HepG2 (cell line): ENCODE measurements around the gene ITIH3. TPM values are rescaled to one million over a fixed set of nuclear protein-coding genes. Genes with fewer than 3 reads are reported as not detected.

Experiments used
- ARHGAP35 ChIP-seq: sonication (generic); formaldehyde crosslinking; IDR thresholded peaks from 2 replicates; pipeline ENCODE4 v1.9.0; 2022; ENCODE audit warnings: mild to moderate bottlenecking, inconsistent platforms, moderate library complexity, missing genetic modification reagents, borderline replicate concordance
- CC2D1A ChIP-seq: sonication (generic); formaldehyde crosslinking; IDR thresholded peaks from 2 replicates; pipeline ENCODE4 v1.8.1; 2023; ENCODE audit warnings: mild to moderate bottlenecking, missing genetic modification reagents
- FOXK1 ChIP-seq: sonication (generic); formaldehyde crosslinking; IDR thresholded peaks from 2 replicates; pipeline ENCODE4 v1.4.0; 2020; ENCODE audit warnings: low read depth, missing genetic modification reagents, borderline replicate concordance
- GFI1 ChIP-seq: sonication (generic); formaldehyde crosslinking; IDR thresholded peaks from 2 replicates; pipeline ENCODE4 v1.5.0; 2020; ENCODE audit warnings: missing genetic modification reagents, mild to moderate bottlenecking, borderline replicate concordance
- HDAC2 ChIP-seq: sonication (generic); formaldehyde crosslinking; IDR thresholded peaks from 2 replicates; pipeline ENCODE4 v1.4.0; 2020; ENCODE audit warnings: missing genetic modification reagents
- MAF1 ChIP-seq: sonication (generic); formaldehyde crosslinking; IDR thresholded peaks from 2 replicates; pipeline ENCODE4 v1.5.0; 2020; ENCODE audit warnings: missing genetic modification reagents, borderline replicate concordance
- MYC ChIP-seq: sonication (generic); formaldehyde crosslinking; IDR thresholded peaks from 2 replicates; pipeline ENCODE4 v1.9.0; 2021; ENCODE audit warnings: missing genetic modification reagents, borderline replicate concordance
- PHF21A ChIP-seq: sonication (generic); formaldehyde crosslinking; IDR thresholded peaks from 2 replicates; pipeline ENCODE4 v1.5.0; 2020; ENCODE audit warnings: mild to moderate bottlenecking, missing genetic modification reagents
- POGZ ChIP-seq: sonication (generic); formaldehyde crosslinking; IDR thresholded peaks from 2 replicates; pipeline ENCODE4 v1.4.0; 2020; ENCODE audit warnings: mild to moderate bottlenecking, missing genetic modification reagents
- SOX5 ChIP-seq: IDR thresholded peaks from 2 replicates; pipeline ENCODE4 v1.6.1; 2016; ENCODE audit warnings: borderline replicate concordance
- TEAD3 ChIP-seq: optimal IDR thresholded peaks from 2 replicates; pipeline ENCODE3; 2016; ENCODE audit warnings: borderline replicate concordance
- TOPORS ChIP-seq: sonication (generic); formaldehyde crosslinking; IDR thresholded peaks from 2 replicates; pipeline ENCODE4 v1.8.0; 2023; ENCODE audit warnings: mild to moderate bottlenecking, missing genetic modification reagents
- TRIM22 ChIP-seq: fragments of 450-650 bp; IDR thresholded peaks from 2 replicates; pipeline ENCODE4 v1.6.1; 2017
- XBP1 ChIP-seq: sonication (generic); formaldehyde crosslinking; IDR thresholded peaks from 2 replicates; pipeline ENCODE4 v1.5.0; 2020; ENCODE audit warnings: missing genetic modification reagents
- YEATS2 ChIP-seq: sonication (generic); formaldehyde crosslinking; IDR thresholded peaks from 2 replicates; pipeline ENCODE4 v1.4.0; 2020; ENCODE audit warnings: missing genetic modification reagents, borderline replicate concordance
- ZBTB2 ChIP-seq: sonication (generic); formaldehyde crosslinking; IDR thresholded peaks from 2 replicates; pipeline ENCODE4 v1.8.0; 2022; ENCODE audit warnings: low read depth, missing genetic modification reagents
- ZMAT3 ChIP-seq: sonication (generic); formaldehyde crosslinking; conservative IDR thresholded peaks from 2 replicates; pipeline ENCODE4 v1.7.0; 2021; ENCODE audit warnings: missing genetic modification reagents
- ZMYM2 ChIP-seq: sonication (generic); formaldehyde crosslinking; IDR thresholded peaks from 2 replicates; pipeline ENCODE4 v1.8.0; 2022; ENCODE audit warnings: mild to moderate bottlenecking, missing genetic modification reagents
- ZNF234 ChIP-seq: sonication (generic); formaldehyde crosslinking; conservative IDR thresholded peaks from 2 replicates; pipeline ENCODE4 v1.5.1; 2020; ENCODE audit warnings: mild to moderate bottlenecking, missing genetic modification reagents
- ZNF263 ChIP-seq: sonication (generic); formaldehyde crosslinking; IDR thresholded peaks from 2 replicates; pipeline ENCODE4 v1.4.0; 2020; ENCODE audit warnings: missing genetic modification reagents
- ZNF296 ChIP-seq: sonication (generic); formaldehyde crosslinking; conservative IDR thresholded peaks from 2 replicates; pipeline ENCODE4 v1.5.0; 2020; ENCODE audit warnings: mild to moderate bottlenecking, missing genetic modification reagents
- ZNF3 ChIP-seq: IDR thresholded peaks from 2 replicates; pipeline ENCODE4 v1.7.0; 2017; ENCODE audit warnings: inconsistent platforms
- ZNF337 ChIP-seq: sonication (generic); formaldehyde crosslinking; IDR thresholded peaks from 2 replicates; pipeline ENCODE4 v1.5.1; 2020; ENCODE audit warnings: missing genetic modification reagents, low read depth, mild to moderate bottlenecking, borderline replicate concordance
- ZNF501 ChIP-seq: sonication (generic); formaldehyde crosslinking; IDR thresholded peaks from 2 replicates; pipeline ENCODE4 v1.5.1; 2020; ENCODE audit warnings: mild to moderate bottlenecking, moderate library complexity, missing genetic modification reagents
- ZNF567 ChIP-seq: sonication (generic); formaldehyde crosslinking; IDR thresholded peaks from 2 replicates; pipeline ENCODE4 v1.8.1; 2023; ENCODE audit warnings: mild to moderate bottlenecking, missing genetic modification reagents, borderline replicate concordance
- ZNF572 ChIP-seq: sonication (generic); formaldehyde crosslinking; IDR thresholded peaks from 2 replicates; pipeline ENCODE4 v1.5.1; 2020; ENCODE audit warnings: mild to moderate bottlenecking, missing genetic modification reagents
- ZNF589 ChIP-seq: sonication (generic); formaldehyde crosslinking; conservative IDR thresholded peaks from 2 replicates; pipeline ENCODE4 v1.8.0; 2022; ENCODE audit warnings: mild to moderate bottlenecking, moderate library complexity, missing genetic modification reagents
- ZNF678 ChIP-seq: sonication (generic); formaldehyde crosslinking; IDR thresholded peaks from 2 replicates; pipeline ENCODE4 v1.4.0; 2020; ENCODE audit warnings: mild to moderate bottlenecking, missing genetic modification reagents
- ZNF7 ChIP-seq: IDR thresholded peaks from 2 replicates; pipeline ENCODE4 v1.6.1; 2016; ENCODE audit warnings: missing biosample characterization, missing genetic modification reagents
- ZNF747 ChIP-seq: sonication (generic); formaldehyde crosslinking; IDR thresholded peaks from 2 replicates; pipeline ENCODE4 v1.8.1; 2023; ENCODE audit warnings: missing genetic modification reagents, mild to moderate bottlenecking, borderline replicate concordance
- polyA plus RNA-seq, 8 experiments: library from polyadenylated mRNA; depleted of rRNA in 3 of 8; stranded (reverse) in 7 of 8; unstranded in 1 of 8; fragments of >200 nt; fragmentation: Illumina TruSeq in 4 of 8; extraction: Trizol in 4 of 8; gene quantifications; 2 replicates each; pipeline versions ENCODE4 v1.2.1 to v1.2.3, GENCODE V29; 2011 to 2016; ENCODE audit warnings: low read depth in 4 of 8, missing spikeins in 1 of 8, mixed read lengths in 1 of 8; ENCODE audit not compliant: insufficient read depth in 1 of 8
- total RNA-seq, 5 experiments: library from RNA; depleted of rRNA; stranded (reverse); fragments of >200 nt; fragmentation: Illumina TruSeq; extraction: Trizol; gene quantifications; 2 replicates each; pipeline ENCODE4 v1.2.3, GENCODE V29; 2016; ENCODE audit warnings: low read depth in 1 of 5

ITIH3 gene
- total and polyA plus RNA-seq, 2 of the 13 experiments (the other 11 are each of a cell fraction or from before 2014, with no cell fraction given), result 105 to 632 TPM

- no peak; the same call in 1 of the 2 replicates for TF ChIP-seq GFI1 (CRISPR knock-in tag)
- TF ChIP-seq FOXK1, result peak; percentile 74; the same call in 1 of the 2 replicates
- TF ChIP-seq TEAD3 (CRISPR knock-in tag), result no peak
- no peak for TF ChIP-seq ZNF3 (CRISPR knock-in tag)
- no peak; the same call in 1 of the 2 replicates for TF ChIP-seq ZNF678 (CRISPR knock-in tag)
- TF ChIP-seq ZNF572 (CRISPR knock-in tag), result no peak
- TF ChIP-seq PHF21A (CRISPR knock-in tag), result no peak; the same call in none of the 2 replicates
- TF ChIP-seq MYC (CRISPR knock-in tag), result peak; percentile 56; the same call in 1 of the 2 replicates
- TF ChIP-seq ZNF567, result no peak
- TF ChIP-seq CC2D1A, result peak; percentile 57; the same call in 1 of the 2 replicates
- TF ChIP-seq ZNF589 (CRISPR knock-in tag), result 0 out of 2 replicates have a peak, but pooled peaks have one; percentile 27
- peak; percentile 74 for TF ChIP-seq POGZ (CRISPR knock-in tag)
- no peak for TF ChIP-seq ZNF337 (CRISPR knock-in tag)
- TF ChIP-seq ZBTB2, result peak; percentile 58
- TF ChIP-seq TRIM22, result no peak
- no peak for TF ChIP-seq XBP1
- peak; percentile 56; the same call in 1 of the 2 replicates for TF ChIP-seq TOPORS (CRISPR knock-in tag)
- TF ChIP-seq ZMYM2 (CRISPR knock-in tag), result no peak
- TF ChIP-seq ZNF747 (CRISPR knock-in tag), result no peak
- no peak for TF ChIP-seq ZNF7 (CRISPR knock-in tag)
- peak; percentile 86 for TF ChIP-seq YEATS2 (CRISPR knock-in tag)
- peak; percentile 49; the same call in 1 of the 2 replicates for TF ChIP-seq ZNF501 (CRISPR knock-in tag)
- peak; percentile 70 for TF ChIP-seq SOX5 (CRISPR knock-in tag)
- peak; percentile 71; the same call in 1 of the 2 replicates for TF ChIP-seq MAF1 (CRISPR knock-in tag)
- 0 out of 2 replicates have a peak, but pooled peaks have one; percentile 27 for TF ChIP-seq ZNF296
- TF ChIP-seq ZNF234 (CRISPR knock-in tag), result no peak
- 0 out of 2 replicates have a peak, but pooled peaks have one; percentile 31 for TF ChIP-seq ARHGAP35 (CRISPR knock-in tag)
- TF ChIP-seq ZMAT3 (CRISPR knock-in tag), result peak; percentile 93
- peak; percentile 35; the same call in 1 of the 2 replicates for TF ChIP-seq ZNF263 (CRISPR knock-in tag)
- peak; percentile 5; the same call in 1 of the 2 replicates for TF ChIP-seq HDAC2 (CRISPR knock-in tag)
These were observed 23.9 kb upstream of the ITIH3 start, which contains the start of gene NEK4 (continued) for GRCh38 chr3:52770496-52771333.
